Endothelial cell (in vitro differentiated cells): ENCODE measurements around the gene AK8. TPM values are rescaled to one million over a fixed set of nuclear protein-coding genes. Genes with fewer than 3 reads are reported as not detected.
A peak's percentile ranks its signal among the peaks of the same experiment; 100 is the strongest.

Source experiments
- DNase-seq: peaks from one replicate; pipeline ENCODE4 v3.0.0; 2021; ENCODE audit warnings: low spot score
- H3K27ac Mint-ChIP-seq: one replicate; pipeline ENCODE4 v1.8.0; 2021; ENCODE audit warnings: mixed read lengths, inconsistent platforms; ENCODE audit not compliant: unreplicated experiment
- H3K27me3 Mint-ChIP-seq: one replicate; pipeline ENCODE4 v1.8.0; 2021; ENCODE audit warnings: mild to moderate bottlenecking, moderate library complexity, mixed read lengths, inconsistent platforms; ENCODE audit not compliant: unreplicated experiment
- H3K36me3 Mint-ChIP-seq: one replicate; pipeline ENCODE4 v1.8.0; 2021; ENCODE audit warnings: mild to moderate bottlenecking, low read depth, mixed read lengths, inconsistent platforms; ENCODE audit not compliant: unreplicated experiment
- H3K4me1 Mint-ChIP-seq: one replicate; pipeline ENCODE4 v1.8.0; 2021; ENCODE audit warnings: mild to moderate bottlenecking, mixed read lengths, inconsistent platforms; ENCODE audit not compliant: unreplicated experiment
- H3K4me3 Mint-ChIP-seq: one replicate; pipeline ENCODE4 v1.8.0; 2021; ENCODE audit warnings: mild to moderate bottlenecking, mixed read lengths, inconsistent platforms; ENCODE audit not compliant: unreplicated experiment
- H3K9me3 Mint-ChIP-seq: one replicate; pipeline ENCODE4 v1.8.0; 2021; ENCODE audit warnings: mixed read lengths, inconsistent platforms; ENCODE audit not compliant: unreplicated experiment
- CTCF ChIP-seq: fragments of 200-600 bp; sonication (generic); IDR thresholded peaks from one replicate; pipeline ENCODE4 v1.5.0; 2021; ENCODE audit warnings: antibody characterized with exemption; ENCODE audit not compliant: unreplicated experiment
- total RNA-seq: library from RNA; stranded (reverse); fragmentation: NEBNext Ultra II Directional; extraction: Animal tissue kit (Norgen Biotek cat#: 25700); gene quantifications from one replicate; pipeline ENCODE4 v1.2.1, GENCODE V29; 2021; ENCODE audit not compliant: unreplicated experiment

AK8 gene
- total RNA-seq, 1 donor from 2014 or later, result 2.0 TPM

GRCh38 chr9:132708769-132709430 lies 169.2 kb downstream of the AK8 start:
- TF ChIP-seq CTCF, result no peak
- Mint-ChIP-seq H3K4me1 (peaks cover 6% of the 10 kb centered on the region), H3K27me3 (no peaks in the 10 kb centered on the region), H3K27ac (peak overlapping the region; percentile 30), H3K36me3 (no peaks in the 10 kb centered on the region), H3K4me3 (no peak overlapping the region), H3K9me3 (no peaks in the 10 kb centered on the region)
- no peak for DNase-seq

GRCh38 chr9:132708239-132708638 lies 169.8 kb downstream of the AK8 start:
- Mint-ChIP-seq H3K9me3 (no peaks in the 10 kb centered on the region), H3K27me3 (no peaks in the 10 kb centered on the region), H3K36me3 (no peaks in the 10 kb centered on the region), H3K4me3 (no peak overlapping the region), H3K27ac (no peak overlapping the region), H3K4me1 (peaks cover 6% of the 10 kb centered on the region)
- no peak for DNase-seq
- TF ChIP-seq CTCF, result no peak

GRCh38 chr9:132703336-132703735 lies 174.7 kb downstream of the AK8 start:
- Mint-ChIP-seq H3K9me3 (no peaks in the 10 kb centered on the region), H3K27me3 (no peaks in the 10 kb centered on the region), H3K36me3 (no peaks in the 10 kb centered on the region), H3K4me3 (no peak overlapping the region), H3K27ac (no peak overlapping the region), H3K4me1 (no peaks in the 10 kb centered on the region)
- TF ChIP-seq CTCF, result no peak
- DNase-seq, result no peak

GRCh38 chr9:132702254-132702653 lies 175.8 kb downstream of the AK8 start:
- DNase-seq, result no peak
- Mint-ChIP-seq H3K4me3 (no peak overlapping the region), H3K27me3 (no peaks in the 10 kb centered on the region), H3K9me3 (no peaks in the 10 kb centered on the region), H3K36me3 (no peaks in the 10 kb centered on the region), H3K27ac (no peak overlapping the region), H3K4me1 (no peaks in the 10 kb centered on the region)
- TF ChIP-seq CTCF, result no peak

GRCh38 chr9:132699956-132700355 lies 178.1 kb downstream of the AK8 start:
- no peak for DNase-seq
- no peak for TF ChIP-seq CTCF
- H3K27ac Mint-ChIP-seq, result no peak overlapping the region
- peaks cover 5% of the 10 kb centered on the region for H3K9me3 Mint-ChIP-seq
- H3K36me3 Mint-ChIP-seq, result no peaks in the 10 kb centered on the region
- no peaks in the 10 kb centered on the region for H3K4me1 Mint-ChIP-seq
- H3K4me3 Mint-ChIP-seq, result no peak overlapping the region
- peaks cover 2% of the 10 kb centered on the region for H3K27me3 Mint-ChIP-seq
